Left renal cortex interstitium (tissue), 4 donors: ENCODE results near the gene KIZ. TPM values are rescaled to one million over a fixed set of nuclear protein-coding genes. Genes with fewer than 3 reads are reported as not detected.
"Not testable (repeated sequence)": the region's sequence is repeated elsewhere in the genome, so short reads cannot be mapped to it uniquely, and the experiment has no call there.

ENCODE experiments used
- DNase-seq, 4 donors: peaks; one replicate each; pipeline ENCODE4 v3.0.0-alpha.2; 2013; ENCODE audit warnings: low read depth in 4 of 4, low spot score in 2 of 4, missing footprints in 1 of 4
- polyA plus RNA-seq, 4 donors: library from polyadenylated mRNA; unstranded; fragments of 120-200 nt; gene quantifications; one replicate each; pipeline ENCODE4 v1.2.1, GENCODE V29; 2013; ENCODE audit not compliant: insufficient read length in 4 of 4

Gene KIZ
- polyA plus RNA-seq, 4 donors = 33.6 to 38.1 (median 36.0) TPM

DNA sequence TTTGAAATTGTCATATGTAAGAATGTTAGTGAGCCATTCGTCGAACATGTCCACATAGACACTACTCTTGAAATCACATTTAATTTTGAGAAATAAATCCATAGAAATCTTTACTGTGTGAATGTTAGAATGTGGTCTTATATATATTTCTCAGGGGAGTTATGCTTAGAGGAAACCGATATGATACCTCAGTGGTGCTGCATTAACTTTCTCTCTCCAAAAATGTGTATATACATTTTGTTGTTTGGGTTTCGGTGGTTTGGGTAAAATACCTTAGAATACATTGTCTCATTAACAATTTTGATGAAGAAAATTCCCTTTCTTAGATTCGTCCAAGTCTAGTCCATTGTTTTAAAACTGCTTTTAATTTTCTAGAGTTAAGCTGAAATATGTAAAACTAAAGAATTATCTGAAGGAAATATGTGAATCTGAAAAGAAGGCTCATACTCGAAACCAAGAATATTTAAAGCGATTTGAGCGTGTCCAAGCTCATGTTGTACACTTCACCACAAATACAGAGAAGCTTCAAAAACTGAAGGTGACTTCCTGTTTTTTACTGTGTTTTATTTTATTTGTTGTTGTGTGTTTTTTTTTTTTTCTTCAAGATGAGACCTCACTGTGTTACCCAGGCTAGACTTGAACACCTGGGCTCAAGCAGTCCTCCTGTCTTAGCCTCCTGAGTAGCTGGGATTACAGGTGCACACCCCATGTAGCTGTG, 10.3 kb downstream of the KIZ start:
- DNase-seq = no peak

DNA sequence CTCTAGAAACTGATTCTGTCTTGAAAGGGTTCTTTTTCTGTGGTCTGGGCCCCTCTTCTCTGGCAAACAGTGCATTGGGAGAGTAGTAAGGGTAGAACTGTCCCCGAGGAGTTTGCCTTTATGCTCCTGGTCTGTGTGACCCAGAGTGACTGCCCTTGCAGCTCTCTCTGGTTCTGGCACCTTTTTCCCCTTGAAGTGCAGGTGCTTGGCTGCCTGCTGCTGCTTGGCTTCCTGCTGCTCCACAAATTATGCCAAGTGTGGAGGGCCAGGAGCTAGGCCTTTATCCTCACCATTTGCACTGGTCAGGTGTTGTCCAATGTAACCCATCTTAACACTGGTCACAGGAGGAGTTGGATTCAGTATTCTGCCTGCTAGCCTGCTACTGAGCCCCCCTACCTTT, 11.2 kb downstream of the KIZ start:
- DNase-seq = no peak

DNA sequence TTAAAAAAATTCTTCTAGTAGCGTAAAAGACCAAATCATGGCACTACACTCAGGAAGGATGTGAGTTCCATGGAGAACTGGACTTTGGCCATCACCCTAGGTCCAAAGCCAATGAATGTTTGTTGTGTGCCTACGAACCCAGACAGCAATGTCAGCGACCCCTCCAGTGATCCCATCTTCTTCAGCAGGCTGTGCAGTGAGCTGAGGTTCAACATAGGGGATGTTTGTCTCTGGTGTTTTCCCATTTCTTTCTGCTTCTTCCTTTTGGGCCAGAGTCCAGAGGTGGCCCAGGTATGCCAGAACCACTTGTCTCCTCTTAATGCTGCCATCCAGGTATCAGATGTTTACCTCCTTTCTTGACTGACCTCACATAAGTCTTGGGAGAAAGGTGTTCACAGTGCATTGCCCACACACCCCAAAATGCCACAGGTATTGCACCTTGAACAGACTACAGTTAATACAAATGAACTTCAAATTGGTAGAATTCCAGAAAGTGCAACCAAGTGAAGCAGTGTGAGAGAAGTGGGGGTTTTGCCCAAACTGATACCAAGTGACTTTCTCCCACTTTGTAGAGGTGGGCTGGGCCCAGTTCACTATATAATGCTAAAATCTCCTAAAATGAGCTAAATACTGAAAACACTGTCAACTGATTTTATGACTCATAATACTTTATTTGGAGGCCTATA, 14.1 kb downstream of the KIZ start:
- no peak for DNase-seq

DNA sequence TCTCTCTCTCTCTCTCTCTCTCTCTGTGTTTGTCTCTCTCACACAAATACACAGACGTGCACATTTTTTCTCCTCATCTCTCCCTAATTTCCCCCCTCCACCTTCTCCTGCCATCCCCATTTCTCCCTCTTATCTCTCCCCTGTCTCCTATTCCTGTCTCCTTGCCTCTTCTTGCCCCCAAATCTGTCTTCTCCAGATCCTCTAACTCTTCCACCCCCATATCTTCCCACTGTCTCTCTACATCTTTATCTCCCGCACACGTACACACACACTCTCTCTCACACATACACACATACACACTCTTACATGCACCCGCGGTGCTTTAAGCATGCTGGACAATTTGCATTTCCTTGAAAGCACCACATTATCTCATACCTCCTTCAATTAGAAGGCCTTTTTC, 15.9 kb downstream of the KIZ start:
- DNase-seq = no peak

DNA sequence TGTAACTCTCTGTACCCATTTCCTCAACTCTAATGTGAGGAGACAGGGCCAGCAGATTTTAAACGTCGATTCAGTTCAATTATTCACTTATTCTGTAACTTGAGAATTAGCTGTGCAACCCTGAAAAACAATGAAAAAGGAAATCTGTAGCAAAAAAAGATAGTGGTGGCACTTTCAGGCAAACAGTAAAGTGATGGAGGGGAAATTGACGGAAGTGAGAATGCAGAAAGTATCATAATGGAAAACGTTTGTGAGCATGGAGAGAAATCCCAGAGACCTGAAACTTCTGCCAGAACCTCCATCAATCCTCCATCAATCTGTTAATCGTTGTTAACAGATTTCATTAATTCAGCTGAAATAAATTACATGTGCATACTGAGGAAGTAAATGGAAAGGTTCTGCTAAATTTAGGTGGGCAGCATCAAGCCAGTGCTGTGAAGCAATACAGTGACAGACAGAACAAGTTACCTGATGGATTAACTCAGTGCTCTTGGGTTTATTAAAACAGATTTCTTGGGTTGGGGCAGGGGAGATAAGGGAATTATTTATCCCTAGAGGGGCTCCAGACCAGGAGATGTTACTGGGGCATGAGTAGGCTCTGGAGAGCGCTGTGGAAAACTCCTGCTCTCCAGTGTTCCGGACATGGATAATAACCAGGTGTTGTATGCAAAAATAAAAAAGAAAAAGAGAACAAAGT, 17.5 kb downstream of the KIZ start:
- no peak for DNase-seq

DNA sequence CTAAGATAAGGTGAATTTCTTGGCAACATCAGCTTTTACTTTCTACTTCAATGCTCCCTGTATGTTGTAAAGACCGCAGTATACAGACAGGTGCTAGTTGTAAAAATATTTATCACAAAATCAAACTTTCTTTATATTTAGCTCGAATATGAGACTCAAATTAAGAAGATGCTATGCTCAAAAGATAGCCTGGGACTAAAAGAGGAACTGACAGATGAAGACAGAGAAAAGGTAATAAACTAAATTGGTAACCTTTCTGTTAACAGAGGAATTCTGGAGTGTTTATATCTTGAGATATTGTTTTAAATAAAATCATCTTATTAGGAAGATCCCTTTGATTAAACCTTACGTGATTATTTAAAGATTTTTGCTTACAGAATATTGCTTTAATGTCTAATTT, 19.5 kb downstream of the KIZ start:
- DNase-seq = no peak

DNA sequence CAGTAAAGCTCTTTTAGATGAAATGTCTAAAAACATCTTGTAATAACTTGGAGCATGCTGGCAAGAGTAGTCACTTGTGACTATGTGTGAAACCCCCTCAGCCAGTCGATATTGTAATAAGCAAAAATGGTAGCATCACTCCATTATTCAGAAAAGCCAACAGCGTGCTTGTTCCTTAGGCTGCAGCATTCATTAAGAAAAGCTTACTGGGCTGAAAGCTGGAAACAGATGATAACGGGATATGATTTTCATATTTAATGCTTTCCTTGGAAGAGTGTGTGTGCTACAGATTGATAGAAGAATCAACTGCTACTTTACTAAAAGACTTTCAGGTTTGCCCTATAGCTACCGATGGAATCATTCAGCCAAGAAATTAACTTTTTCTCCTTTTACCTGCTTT, 20.3 kb downstream of the KIZ start:
- no peak for DNase-seq

DNA sequence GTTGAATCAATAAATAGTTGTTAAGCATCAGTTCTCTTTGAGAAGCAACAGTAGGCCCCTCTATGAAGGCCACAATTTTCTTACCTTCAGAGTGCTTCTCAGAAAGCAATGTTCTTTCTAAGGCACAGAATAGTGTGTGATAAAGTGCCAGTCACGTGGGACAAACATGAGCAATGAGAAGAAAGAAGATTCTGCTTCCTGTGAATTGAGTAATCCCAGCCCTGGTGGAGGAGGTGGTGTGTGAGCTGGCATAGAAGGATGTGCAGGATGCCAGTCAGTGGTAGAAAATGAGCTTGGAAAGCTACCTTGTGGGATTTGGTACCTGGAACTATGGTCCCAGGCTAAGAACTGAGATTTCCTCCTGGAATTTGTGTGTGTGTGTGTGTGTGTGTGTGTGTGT, 21.7 kb downstream of the KIZ start:
- no peak for DNase-seq

DNA sequence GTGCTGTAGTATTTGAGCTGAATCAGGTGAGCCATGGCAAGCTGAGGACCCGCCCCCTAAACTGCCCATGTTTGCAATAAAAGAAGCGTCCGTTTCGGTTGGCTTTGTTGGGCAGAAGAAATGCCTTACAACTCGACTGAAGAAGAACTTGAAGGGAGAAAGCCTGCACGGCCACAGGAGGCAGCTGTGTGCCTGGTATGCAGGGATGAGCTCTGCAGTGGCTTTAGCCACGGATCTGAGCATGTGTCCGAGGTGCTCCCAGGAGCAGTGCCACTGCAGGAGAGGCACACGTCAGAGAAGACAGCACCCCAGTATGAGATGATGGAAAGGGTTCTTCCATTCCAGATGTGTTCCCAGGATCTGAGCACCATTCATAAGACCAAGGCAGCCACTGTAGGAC, 23.5 kb downstream of the KIZ start:
- DNase-seq = no peak

DNA sequence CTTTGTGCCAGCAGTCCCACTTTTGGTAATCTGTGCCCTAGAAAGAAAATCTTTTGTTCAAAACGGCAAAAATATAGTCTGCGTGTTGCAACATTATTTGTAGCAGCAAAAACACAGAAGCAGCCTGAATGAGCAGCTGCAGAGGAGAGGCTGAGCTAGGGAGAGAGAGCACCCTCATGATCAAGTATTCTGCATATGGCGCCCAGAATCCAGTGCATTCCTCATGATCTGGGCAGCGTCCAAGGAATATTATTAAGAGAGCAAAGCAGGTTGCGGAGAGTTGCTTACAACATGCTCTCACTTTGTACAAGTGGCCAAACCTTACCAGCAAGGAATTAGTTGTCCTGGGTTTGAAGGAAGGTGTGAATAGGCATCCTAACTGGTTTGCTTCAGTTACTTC, 25.9 kb downstream of the KIZ start:
- no peak for DNase-seq

DNA sequence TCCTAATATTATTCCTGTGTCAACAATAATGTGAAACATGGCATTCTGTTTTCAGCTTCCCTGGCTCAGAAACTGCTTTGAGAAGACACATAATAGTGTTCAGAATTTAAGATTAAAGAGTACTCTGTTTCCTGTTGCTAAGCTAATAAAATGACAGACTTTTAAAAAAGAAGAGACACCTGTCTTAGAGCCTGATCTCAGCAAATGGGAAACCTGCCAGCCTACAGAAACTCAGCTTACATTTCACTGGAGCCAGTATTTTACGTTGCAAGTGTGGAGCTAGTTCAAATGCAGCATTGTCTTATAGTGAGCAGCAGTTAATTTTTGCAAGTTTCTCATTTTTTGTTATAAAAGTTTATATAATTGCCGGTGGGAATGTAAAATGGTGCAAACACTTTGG, 28.8 kb downstream of the KIZ start:
- DNase-seq = no peak

DNA sequence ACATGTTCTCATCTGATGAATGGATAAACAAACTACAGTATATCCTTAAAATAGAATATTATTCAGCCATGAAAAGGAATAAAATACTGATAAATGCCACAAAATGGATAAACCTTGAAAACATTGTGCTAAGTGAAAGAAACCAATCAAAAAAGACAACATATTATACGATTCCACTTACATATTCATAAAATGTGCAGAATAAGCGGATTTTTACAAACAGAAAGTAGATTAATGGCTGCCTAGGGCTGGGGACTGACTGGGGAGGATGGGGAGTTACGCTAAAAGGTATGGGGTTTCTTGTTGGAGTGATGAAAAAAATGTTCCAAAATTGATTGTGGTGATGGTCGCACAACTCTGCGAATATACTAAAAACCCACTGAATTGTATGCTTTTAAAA, 29.4 kb downstream of the KIZ start:
- DNase-seq = no peak

DNA sequence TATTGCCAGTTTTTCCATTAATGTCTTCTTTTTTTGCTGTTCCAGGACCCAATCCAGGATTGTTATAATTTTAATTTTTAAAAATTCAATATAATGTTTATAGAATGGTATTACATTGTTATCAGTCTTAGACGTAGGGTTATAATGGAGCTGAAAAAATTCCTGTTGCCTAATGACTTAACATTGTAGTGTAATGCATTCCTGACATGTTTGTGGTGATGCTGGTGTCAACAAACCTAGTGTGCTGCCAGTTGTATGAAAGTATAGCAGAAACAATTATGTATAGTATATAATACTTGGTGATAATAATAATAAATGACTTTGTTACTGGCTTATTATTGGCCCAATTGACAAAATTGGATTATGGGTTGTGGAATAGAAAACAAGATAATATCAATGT, 30.4 kb downstream of the KIZ start:
- DNase-seq = no peak

DNA sequence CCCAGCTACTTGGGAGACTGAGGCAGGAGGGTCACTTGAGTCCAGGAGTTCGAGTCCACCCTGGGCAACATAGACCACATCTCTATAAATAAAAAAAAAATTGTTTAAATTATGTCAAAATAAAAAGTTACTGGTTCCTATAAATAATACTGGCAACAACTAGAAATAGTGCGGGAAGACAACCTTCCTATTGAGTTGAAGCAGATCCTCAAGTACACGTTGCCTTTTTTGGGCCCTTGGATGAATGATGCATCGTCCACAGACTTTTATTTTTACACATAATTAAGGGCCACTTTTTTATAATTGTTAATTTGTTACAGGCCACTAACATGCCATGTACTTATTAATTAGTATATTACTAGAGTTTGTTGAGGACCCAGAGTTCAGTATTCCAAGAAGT, 31.1 kb downstream of the KIZ start:
- DNase-seq = no peak

DNA sequence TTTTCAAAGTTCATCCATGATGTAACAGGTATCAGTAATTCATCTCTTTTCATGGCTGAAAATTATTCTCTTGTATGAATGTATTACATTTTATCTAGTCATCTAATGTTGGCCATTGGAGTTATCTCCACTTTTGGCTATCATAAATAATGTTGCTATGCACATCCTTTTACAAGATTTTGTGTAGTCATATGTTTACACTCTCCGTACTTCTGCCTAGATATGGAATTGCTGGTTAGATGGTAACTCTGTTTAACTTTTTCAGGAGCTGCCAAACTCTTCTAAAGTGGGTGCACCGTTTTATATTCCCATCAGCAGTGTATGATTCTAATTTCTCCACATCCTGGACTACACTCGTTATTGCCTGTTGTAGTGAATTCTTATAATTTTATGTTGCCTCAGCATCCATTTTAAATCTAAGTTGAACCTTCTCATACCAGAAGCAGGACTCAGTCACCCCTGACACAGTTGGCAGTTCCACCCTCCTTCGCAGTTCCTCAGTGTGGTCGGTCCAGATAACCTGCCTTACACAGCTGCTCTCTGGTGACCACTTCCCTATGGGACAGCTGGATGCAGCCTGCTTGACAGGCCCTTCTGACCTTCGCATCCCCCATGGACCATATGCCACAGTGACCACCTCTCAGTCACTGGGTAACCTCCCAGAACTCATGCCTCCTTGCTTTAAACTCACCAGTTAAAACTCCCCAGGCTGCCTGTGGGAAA, 33.9 kb downstream of the KIZ start:
- no peak for DNase-seq

DNA sequence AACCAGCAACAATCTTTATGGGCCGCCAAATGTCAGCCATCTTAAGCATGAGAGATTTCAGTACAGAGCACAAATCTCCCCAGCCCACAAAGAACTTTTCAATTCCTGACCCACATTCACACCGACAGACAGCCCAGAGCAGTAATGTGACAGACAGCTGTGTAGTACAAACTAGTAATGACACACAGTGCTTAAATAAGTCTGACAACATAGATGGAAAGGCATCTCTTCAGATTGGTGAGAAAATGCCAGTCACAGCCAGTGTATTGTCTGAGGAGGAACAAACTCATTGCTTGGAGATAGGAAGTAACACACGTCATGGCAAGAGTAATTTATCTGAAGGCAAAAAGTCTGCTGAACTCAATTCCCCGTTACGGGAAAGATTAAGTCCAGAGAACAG, 36.0 kb downstream of the KIZ start:
- no peak for DNase-seq

DNA sequence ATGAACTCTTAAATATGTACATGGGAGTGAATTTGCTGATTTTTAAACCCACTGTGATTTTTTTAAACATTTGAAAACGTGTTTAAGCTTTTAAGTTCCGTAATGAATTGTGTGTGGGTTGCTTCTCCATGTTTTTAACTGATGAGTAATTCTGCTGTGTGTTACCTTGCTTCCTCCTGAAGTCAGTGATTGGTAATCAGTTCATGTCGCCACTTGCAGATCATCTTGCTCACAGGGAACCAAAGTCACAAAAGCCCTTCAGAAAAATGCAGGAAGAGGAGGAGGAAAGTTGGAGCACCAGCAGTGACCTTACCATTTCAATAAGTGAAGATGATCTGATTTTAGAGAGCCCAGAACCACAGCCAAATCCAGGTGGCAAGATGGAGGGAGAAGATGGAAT, 36.7 kb downstream of the KIZ start:
- no peak for DNase-seq

DNA sequence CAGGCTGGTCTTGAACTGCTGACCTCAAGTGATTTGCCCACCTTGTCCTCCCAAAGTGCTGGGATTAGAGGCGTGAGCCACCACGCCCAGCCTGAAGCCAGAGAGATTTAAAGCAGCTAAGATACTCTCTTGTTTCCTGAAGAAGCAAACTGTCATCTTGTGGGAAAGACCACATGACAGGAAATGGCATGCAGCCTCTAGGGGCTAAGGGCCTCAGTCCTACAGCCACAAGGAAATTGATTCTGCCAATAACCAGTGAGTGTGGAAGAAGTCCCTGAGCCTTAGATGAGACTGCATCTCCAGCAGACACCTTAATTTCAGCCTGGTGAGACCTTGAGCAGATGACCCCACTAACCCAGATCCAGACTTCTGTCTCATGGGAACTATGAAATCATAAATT, 40.9 kb downstream of the KIZ start:
- DNase-seq = no peak

DNA sequence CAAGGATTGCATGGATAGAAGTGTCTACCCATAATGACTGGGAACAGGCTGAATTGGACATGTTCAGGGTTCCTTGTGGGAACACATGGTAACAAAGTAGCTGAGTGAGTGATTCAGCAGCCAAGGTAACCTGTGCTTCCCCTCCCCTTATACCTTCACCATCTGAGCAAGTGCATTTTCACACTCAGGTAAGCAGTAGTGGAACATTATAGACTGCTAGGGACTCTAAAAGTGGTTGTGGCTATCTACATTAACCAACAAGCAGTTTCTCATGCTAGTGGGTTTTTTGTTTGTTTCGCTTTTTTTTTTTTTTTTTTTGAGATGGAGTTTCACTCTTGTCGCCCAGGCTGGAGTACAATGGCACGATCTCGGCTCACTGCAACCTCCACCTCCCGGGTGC, 41.4 kb downstream of the KIZ start:
- DNase-seq = no peak

DNA sequence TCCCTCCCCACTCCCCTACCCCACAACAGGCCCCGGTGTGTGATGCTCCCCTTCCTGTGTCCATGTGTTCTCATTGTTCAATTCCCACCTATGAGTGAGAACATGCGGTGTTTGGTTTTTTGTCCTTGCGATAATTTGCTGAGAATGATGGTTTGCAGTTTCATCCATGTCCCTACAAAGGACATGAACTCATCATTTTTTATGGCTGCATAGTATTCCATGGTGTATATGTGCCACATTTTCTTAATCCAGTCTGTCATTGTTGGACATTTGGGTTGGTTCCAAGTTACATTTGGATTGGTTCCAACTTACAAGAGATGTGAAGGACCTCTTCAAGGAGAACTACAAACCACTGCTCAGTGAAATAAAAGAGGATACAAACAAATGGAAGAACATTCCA, 42.2 kb downstream of the KIZ start:
- DNase-seq = not testable (repeated sequence)

DNA sequence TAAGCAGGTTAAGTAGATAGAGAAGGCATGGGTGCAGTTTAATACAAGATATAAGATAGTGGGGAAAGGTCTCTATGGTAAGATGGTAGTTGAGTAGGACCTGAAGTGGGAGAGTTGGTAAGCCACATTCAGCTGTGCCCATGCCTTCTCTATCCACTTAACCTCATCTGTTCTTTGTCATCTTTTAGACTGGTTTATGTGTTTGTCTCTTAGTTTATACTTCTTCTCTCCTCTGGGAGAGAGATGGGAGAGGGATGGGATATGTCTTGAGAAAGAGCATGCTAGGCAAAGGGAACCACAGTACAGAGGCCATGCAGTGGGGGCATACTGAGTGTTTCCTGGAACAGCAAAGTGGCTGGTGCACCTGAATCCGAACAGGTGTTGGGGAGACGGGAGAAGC, 46.7 kb downstream of the KIZ start:
- no peak for DNase-seq
